Hippocampal formation (tissue), 2 donors: ENCODE results near the gene ROMO1.
"Not testable (repeated sequence)": the region's sequence is repeated elsewhere in the genome, so short reads cannot be mapped to it uniquely, and the experiment has no call there.

Experiments
- DNase-seq, 2 donors: peaks; one replicate each; lab custom pipeline; 2025; lab: John Stamatoyannopoulos, UW

The ROMO1 gene

DNA sequence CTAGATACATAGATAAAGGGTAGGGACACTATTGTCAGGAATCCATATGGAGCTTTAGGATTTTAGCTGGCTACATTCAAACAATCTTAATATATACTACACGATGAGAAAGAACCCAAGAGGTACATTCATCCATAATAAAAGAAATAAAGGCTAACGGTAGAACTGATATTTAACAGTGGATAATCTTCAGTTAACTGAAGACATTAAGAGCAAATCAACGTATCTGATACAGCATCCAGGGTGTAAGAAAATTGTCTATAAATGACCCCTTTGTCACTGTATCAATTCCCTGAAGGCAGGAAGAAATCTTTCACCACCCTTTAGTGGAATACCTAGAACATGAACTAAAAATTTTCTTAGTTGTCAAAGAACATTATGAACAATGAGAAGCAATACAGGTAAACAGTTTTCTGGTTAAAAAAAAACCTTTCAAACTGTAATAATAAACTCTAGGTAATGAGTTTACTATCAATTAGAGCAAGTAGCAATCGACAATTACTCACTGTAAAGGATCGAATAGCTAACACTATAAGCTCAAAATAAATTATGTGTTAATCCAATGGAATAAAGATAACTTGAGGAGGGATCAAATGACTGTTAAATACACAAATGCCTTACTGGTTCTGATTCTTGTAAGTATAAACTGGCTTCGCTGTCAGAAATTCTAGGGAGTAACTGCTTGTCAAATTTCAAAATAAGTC lies 11.8 kb downstream of the ROMO1 start:
- no peak for DNase-seq

GRCh38 chr20:35711588-35712209 lies 12.5 kb downstream of the ROMO1 start:
- no peak for DNase-seq

GRCh38 chr20:35713120-35713519 lies 13.9 kb downstream of the ROMO1 start:
- DNase-seq = not testable (repeated sequence)

- no peak for DNase-seq
Observed at GRCh38 chr20:35714127-35714526, 14.9 kb downstream of the ROMO1 start.

DNA sequence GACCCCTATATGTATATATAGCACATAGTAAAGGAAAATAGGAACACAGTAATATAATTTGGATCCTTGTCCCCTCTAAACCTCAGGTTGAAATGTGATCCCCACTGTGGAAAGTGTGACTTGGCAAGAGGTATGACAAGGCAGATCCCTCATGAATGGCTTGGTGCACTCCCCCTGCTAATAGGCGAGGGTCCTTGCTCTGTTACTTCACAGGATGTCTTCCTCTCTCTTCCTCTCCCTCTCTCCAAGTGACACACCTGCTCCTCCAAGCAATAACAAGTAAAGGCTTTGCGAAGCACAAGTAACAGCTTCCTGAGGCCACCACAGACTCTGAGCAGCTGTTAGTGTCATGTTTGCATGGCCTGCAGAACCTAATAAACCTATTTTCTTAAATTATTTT lies 16.4 kb downstream of the ROMO1 start:
- DNase-seq = no peak

- DNase-seq = no peak
Observed at GRCh38 chr20:35716330-35716729, 17.1 kb downstream of the ROMO1 start.

DNA sequence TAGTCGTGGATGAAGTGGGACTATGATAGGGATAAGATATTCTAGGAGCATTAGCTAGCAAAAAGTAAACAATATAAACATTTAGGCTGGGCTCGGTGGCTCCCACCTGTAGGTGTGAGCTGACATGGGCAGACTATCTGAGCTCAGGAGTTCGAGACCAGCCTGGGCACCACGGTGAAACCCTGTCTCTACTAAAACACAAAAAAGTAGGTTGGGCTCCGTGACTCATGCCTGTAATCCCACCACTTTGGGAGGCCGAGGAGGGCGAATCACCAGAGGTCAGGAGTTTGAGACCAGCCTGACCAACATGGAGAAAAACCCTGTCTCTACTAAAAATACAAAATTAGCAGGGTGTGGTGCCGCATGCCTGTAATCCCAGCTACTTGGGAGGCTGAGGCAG lies 19.1 kb downstream of the ROMO1 start:
- not testable (repeated sequence) for DNase-seq

DNA sequence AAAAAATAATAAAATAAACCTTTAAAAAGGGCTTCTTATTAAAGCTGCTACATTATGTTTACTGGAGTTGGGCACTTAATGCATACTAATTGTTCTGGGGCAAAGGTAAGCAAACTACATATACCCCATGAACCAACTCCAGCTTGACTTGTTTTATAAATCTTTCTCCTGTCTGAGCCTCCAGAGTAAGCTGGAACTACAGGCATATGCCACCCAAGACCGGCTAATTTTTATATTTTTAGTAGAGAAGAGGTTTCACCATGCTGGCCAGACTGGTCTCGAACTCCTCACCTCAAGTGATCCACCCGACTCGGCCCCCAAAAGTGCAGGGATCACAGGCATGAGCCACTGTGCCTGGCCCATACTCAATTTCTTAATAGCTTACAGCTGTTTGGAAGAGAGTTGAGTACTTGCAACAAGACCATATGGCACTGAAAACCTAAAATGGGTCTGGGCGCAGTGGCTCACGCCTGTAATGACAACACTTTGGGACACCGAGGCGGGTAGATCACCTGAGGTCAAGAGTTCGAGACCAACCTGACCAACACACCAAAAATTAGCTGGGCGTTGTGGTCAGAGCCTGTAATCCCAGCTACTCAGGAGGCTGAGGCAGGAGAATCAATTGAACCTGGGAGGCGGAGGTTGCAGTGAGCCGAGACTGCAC lies 19.9 kb downstream of the ROMO1 start:
- no peak for DNase-seq

DNA sequence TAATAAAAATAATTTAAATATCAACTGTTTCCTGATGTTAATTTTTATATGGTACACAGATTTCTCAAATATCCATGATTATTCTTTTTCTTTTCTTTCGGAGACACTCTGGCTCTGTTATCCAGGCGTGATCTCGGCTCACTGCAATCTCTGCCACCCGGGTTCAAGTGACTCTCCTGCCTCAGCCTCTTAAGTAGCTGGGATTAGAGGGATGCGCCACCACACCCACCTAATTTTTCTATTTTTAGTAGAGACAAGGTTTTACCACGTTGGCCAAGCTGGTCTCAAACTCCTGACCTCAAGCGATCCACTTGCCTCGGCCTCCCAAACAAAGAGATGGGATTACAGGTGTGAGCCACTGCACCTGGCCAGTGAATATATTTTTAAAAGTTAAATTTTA lies 20.5 kb downstream of the ROMO1 start:
- DNase-seq = no peak

DNA sequence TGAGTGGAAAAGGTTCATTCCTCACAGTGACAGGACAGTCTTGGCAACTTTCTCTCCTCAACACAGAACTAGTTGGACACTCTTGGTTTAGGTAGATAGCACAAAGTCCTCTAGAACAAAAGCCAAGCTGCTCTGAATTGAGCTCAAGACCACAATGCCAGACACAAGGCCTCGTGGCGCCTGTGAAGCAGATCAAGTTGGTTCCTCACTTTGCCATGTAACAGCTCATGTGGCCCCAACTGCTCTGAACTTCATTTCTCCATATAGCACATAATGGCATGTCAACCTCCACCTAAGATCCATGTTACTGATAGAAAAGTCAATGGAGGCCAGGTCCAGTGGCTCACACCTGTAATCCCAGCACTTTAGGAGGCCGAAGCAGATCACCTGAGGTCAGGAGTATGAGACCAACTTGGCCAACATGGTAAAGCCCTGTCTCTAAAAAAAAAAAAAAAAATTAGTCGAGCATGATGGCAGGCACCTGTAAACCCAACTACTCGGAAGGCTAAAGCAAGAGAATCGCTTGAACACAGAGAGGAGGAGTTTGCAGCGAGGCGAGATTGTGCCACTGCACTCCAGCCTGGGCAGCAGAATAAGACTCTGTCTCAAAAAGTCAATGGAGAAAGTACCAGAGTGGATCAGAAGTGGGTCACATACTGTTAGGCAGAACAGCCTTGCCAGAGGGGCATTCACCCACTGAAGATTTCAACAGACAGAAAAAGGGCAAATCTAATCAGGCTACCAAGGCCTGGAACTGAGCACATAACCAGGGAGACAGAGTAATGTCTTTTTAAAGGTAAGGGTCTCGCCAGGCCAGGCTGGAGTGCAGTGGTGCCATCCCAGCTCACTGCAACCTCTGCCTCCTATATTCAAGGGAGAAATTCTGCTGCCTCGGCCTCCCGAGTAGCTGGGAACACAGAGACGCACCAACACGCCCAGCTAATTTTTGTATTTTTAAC lies 21.2 kb downstream of the ROMO1 start:
- no peak for DNase-seq

DNA sequence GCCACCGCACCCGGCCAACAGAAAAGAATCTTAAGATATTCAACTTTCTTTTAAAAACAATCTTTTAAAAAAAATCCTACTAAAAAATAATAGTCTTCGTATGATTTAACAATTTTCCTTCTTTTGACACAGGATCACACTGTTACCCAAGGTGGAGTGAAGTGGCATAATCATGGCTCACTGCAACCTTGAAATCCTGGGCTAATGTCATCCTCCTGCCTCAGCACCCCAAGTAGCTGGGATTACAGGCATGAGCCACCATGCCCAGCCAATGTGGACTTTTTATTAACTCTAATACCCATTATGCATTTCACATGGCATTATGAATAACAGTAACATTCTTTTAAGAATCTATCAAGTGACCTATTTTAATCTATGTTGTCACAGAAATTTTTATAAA lies 22.0 kb downstream of the ROMO1 start:
- no peak for DNase-seq

DNA sequence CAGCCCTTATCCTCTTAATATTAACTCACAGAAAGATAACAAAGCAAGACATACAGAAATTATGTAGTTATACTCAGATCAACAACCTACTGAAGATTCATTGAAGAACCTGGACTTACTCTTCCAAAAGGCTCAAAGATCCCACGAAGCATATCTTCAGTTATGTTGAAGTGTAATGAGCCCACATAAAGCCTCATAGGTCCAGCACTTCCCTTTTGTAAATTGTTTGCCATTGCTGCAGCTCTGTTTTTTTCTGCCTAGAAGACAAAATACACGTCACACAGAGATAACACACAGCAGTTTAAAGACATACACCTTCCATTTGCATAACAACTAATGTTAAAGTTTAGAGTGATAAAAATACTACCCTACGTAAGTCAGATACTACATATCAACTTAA lies 22.4 kb downstream of the ROMO1 start:
- no peak for DNase-seq

GRCh38 chr20:35723275-35723639 lies 24.1 kb downstream of the ROMO1 start:
- DNase-seq = not testable (repeated sequence)

DNA sequence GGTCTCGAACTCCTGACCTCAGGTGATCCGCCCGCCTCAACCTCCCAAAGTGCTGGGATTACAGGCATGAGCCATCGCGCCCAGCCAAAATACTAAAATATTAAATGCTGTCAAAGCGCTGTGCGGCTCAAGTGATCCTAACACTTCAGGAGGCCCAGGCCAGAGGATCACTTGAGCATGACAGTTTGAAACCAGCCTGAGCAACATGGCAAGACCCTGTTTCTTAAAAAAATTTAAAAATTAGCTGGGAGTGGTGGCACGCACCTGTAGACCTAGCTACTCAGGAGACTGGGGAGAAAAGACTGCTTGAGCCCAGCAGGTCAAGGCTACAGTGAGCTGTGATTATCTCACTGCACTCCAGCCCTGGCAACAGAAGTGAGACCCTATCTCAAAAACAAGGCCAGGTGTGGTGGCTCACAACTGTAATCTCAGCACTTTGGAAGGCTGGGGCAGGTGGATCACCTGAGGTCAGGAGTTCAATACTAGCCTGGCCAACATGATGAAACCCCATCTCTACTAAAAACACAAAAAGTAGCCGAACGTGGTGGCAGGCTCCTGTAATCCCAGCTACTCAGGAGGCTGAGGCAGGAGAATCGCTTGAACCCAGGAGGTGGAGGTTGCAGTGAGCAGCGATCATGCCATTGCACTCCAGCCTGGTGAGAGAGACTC lies 24.6 kb downstream of the ROMO1 start:
- not testable (repeated sequence) for DNase-seq

GRCh38 chr20:35724321-35725230 lies 25.4 kb downstream of the ROMO1 start:
- DNase-seq = no peak

GRCh38 chr20:35726842-35727711 lies 27.9 kb downstream of the ROMO1 start:
- no peak for DNase-seq

DNA sequence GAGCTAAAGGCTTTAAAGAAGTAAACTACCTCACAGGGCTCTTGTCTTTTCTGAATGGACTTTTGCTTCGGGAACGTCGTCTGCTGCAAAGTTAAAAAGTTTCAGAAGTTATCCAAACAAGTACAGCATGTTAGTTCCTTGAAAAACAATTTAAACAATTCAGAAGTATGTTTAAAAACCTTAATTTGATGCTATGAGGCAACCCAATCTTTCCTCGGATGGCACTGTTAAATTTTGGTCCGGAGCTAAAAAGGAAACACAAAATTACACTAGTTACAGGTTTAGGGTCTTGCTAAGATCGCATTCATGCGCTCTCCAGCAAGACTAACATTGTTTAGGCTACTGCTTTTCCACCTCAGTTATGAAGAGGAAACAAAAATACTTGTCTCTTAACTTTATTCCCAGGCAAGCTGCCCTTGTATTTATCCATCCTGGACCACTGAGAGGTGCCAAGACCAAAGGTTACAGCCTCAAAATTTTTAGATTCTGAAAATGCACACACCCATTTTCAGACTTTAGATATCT lies 30.1 kb downstream of the ROMO1 start:
- DNase-seq = no peak

DNA sequence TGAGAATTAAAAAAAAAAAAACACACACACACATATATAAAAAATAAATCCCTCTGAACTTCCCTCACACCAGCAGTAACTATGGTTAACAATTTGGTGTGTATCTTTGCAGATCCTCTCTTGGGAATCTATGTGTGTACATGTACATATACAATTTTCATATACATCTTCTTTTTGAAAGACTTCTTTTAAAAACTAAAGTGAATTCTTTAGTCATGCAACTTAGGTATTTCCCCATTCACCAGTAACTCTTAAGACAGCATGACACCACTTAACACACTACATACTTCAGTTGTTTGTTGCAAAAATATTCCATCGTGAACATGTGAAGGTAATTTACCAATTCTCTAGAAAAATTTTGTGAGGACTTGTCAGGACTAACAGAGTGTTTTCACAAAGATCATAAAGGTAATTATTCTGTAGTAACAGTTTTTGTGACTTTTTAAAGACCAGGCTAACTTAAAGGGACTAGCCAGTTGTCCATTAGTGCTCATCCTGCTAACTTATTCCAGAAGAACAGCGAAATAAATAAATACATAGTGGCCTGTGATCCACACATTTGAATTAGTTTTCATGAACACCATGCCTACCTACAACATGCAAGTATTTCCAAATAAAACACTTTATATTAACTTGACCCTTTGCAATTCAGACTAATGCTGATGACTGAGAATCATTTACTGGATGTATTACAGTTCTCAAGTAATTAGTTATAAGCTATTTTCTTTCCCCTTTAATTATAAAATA lies 30.8 kb downstream of the ROMO1 start:
- no peak for DNase-seq
